ENCODE data around the gene RPIA.
"Not testable (repeated sequence)": the region's sequence is repeated elsewhere in the genome, so short reads cannot be mapped to it uniquely, and the experiment has no call there.

RPIA gene

GRCh38 chr2:88737385-88737784, 45.9 kb downstream of the RPIA start:
- no peak for DNase-seq

- DNase-seq = no peak
Observed at GRCh38 chr2:88738271-88738670, 46.8 kb downstream of the RPIA start.

- peak in 1 of 2 experiments; percentile 6 for DNase-seq
Observed at GRCh38 chr2:88739985-88740600, 48.6 kb downstream of the RPIA start.

GRCh38 chr2:88746929-88747490, 55.5 kb downstream of the RPIA start:
- no peak for DNase-seq

GRCh38 chr2:88747990-88748389, 56.5 kb downstream of the RPIA start:
- DNase-seq = no peak

GRCh38 chr2:88751768-88752167, 60.3 kb downstream of the RPIA start:
- DNase-seq = no peak

GRCh38 chr2:88753833-88754584, 62.5 kb downstream of the RPIA start:
- DNase-seq = no peak

- no peak for DNase-seq
Observed at GRCh38 chr2:88754585-88755320, 63.3 kb downstream of the RPIA start.

- DNase-seq = no peak
Observed at GRCh38 chr2:88755836-88756235, 64.4 kb downstream of the RPIA start.

- no peak for DNase-seq
Observed at GRCh38 chr2:88757025-88757424, 65.6 kb downstream of the RPIA start.

- not testable (repeated sequence) for DNase-seq
Observed at GRCh38 chr2:88758702-88759101, 67.2 kb downstream of the RPIA start.

- no peak for DNase-seq
Observed at GRCh38 chr2:88760819-88761598, 69.5 kb downstream of the RPIA start.

GRCh38 chr2:88764141-88764849, 72.8 kb downstream of the RPIA start:
- DNase-seq = no peak

- DNase-seq = no peak
Observed at GRCh38 chr2:88764850-88765153, 73.3 kb downstream of the RPIA start.

GRCh38 chr2:88765154-88765888, 73.8 kb downstream of the RPIA start:
- no peak for DNase-seq

- not testable (repeated sequence) for DNase-seq
Observed at GRCh38 chr2:88765889-88766481, 74.5 kb downstream of the RPIA start.

GRCh38 chr2:88770016-88770415, 78.5 kb downstream of the RPIA start:
- DNase-seq = no peak

- DNase-seq = not testable (repeated sequence)
Observed at GRCh38 chr2:88773233-88774028, 82.0 kb downstream of the RPIA start.

GRCh38 chr2:88789213-88789612, 97.7 kb downstream of the RPIA start:
- DNase-seq = not testable (repeated sequence)

- DNase-seq = not testable (repeated sequence)
Observed at GRCh38 chr2:88795932-88796331, 104.5 kb downstream of the RPIA start.
